Keratinocyte (primary cell): Measurements from ENCODE around the gene GPAM.

Experiments used
- CTCF ChIP-seq, 3 experiments: IDR thresholded peaks in 1 of 3; conservative IDR thresholded peaks in 1 of 3; optimal IDR thresholded peaks in 1 of 3; 2 replicates in 2 of 3; 3 replicates in 1 of 3; pipeline versions ENCODE3 to v1.5.1; 2011; ENCODE audit warnings: low read length in 3 of 3, mild to moderate bottlenecking in 3 of 3, moderate library complexity in 2 of 3, control low read depth in 1 of 3, inconsistent platforms in 1 of 3; ENCODE audit not compliant: insufficient read depth in 2 of 3; ENCODE audit errors: extremely low read depth in 1 of 3
- EZH2 ChIP-seq: IDR thresholded peaks from one replicate; pipeline ENCODE4 v1.6.1; 2012; ENCODE audit warnings: inconsistent platforms, mild to moderate bottlenecking, low read length, moderate library complexity

- TF ChIP-seq CTCF (optimal IDR thresholded peaks at IDR 0.05 in 1 of 3, IDR thresholded peaks at IDR 0.05 in 1 of 3, conservative IDR thresholded peaks at IDR 0.05 in 1 of 3; ENCODE audit: extremely low read depth in 1 of 3, insufficient read depth in 2 of 3, low read length in 3 of 3) (no peak), EZH2 (no peak)
These were observed 21.6 kb downstream of the GPAM start for GRCh38 chr10:112161757-112162518.
